COLO668 (cell line): ENCODE results near the gene MAPT.

Experiments used
- DNase-seq: peaks from one replicate; lab custom pipeline; 2025; ENCODE audit not compliant: unreplicated experiment; lab: John Stamatoyannopoulos, UW

MAPT gene

GRCh38 chr17:46026166-46027047, 132.1 kb downstream of the MAPT start:
- no peak for DNase-seq

DNA sequence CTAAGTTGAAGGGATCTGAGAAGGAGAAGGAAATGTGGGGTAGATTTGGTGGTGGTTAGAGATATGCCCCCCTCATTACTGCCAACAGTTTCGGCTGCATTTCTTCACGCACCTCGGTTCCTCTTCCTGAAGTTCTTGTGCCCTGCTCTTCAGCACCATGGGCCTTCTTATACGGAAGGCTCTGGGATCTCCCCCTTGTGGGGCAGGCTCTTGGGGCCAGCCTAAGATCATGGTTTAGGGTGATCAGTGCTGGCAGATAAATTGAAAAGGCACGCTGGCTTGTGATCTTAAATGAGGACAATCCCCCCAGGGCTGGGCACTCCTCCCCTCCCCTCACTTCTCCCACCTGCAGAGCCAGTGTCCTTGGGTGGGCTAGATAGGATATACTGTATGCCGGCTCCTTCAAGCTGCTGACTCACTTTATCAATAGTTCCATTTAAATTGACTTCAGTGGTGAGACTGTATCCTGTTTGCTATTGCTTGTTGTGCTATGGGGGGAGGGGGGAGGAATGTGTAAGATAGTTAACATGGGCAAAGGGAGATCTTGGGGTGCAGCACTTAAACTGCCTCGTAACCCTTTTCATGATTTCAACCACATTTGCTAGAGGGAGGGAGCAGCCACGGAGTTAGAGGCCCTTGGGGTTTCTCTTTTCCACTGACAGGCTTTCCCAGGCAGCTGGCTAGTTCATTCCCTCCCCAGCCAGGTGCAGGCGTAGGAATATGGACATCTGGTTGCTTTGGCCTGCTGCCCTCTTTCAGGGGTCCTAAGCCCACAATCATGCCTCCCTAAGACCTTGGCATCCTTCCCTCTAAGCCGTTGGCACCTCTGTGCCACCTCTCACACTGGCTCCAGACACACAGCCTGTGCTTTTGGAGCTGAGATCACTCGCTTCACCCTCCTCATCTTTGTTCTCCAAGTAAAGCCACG, 133.0 kb downstream of the MAPT start:
- no peak for DNase-seq

DNA sequence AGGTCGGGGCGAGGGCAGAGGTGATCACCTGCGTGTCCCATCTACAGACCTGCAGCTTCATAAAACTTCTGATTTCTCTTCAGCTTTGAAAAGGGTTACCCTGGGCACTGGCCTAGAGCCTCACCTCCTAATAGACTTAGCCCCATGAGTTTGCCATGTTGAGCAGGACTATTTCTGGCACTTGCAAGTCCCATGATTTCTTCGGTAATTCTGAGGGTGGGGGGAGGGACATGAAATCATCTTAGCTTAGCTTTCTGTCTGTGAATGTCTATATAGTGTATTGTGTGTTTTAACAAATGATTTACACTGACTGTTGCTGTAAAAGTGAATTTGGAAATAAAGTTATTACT, 133.6 kb downstream of the MAPT start:
- DNase-seq, result no peak

- DNase-seq, result no peak
Observed at GRCh38 chr17:46028374-46028773, 134.0 kb downstream of the MAPT start.

DNA sequence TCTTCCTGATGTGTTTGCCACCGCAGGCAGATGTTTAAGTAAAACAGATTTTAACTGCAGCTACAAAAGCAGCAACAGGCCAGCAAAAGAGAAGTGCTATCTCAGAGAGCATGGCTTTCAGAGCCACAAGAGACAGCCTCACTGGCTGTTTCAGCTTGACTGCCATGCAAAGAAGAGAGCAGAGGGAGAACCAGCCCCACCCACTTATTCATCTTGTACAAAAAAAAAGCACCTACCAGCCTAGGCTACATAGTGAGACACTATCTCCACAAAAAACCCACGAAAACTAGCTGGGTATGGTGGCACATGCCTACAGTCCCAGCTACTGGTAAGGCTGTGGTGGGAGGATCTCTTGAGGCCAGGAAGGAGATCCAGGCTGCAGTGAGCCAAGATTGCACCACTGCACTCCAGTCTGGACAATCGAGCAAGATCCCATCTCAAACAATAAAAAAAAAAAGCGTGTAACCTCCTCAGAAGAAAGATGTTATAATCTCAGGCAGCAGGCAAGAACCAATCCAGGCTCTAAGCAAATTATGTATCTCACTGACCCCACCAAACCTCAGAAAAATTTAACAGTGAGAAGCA, 134.7 kb downstream of the MAPT start:
- no peak for DNase-seq

DNA sequence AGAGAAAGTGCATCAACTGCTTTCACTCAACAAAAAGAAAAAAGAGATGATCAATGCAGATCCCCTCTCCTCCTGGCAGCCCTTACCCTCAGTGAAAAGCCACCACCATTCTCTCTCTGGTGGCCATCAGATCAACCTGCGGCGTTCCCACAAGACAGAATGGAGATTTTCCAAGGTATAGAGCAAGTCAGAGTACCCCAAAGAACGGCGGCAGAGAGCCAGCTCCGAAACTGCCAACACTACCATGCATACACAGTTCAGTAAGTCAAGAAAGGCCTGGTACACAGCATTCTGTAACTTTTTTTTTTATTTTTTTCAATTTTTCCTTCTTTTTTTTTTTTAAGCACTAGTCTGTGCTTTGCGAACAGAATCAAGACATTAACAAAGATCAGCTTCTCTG, 135.3 kb downstream of the MAPT start:
- no peak for DNase-seq

GRCh38 chr17:46030752-46031151, 136.4 kb downstream of the MAPT start:
- no peak for DNase-seq

DNA sequence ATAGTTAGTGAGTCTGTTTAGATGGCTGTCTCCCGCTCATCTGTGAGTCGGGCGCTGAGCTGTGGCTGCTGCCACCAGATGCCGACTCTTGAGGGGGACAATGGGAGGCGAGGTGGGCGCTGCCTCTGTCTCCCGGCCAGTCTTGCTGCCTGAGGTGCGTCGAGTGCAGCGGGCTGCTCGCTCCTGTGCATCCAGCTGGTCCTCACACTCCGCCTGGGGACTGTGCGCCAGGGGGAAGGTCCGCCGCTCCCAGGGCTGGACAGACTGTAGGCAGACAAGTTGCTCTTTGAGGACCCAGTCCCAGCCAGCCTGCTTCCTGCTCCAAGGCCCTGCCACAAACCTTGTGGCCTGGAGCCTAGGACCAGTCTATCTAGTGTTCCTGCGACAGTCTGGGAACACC, 137.1 kb downstream of the MAPT start:
- no peak for DNase-seq

GRCh38 chr17:46031920-46032319, 137.6 kb downstream of the MAPT start:
- no peak for DNase-seq

DNA sequence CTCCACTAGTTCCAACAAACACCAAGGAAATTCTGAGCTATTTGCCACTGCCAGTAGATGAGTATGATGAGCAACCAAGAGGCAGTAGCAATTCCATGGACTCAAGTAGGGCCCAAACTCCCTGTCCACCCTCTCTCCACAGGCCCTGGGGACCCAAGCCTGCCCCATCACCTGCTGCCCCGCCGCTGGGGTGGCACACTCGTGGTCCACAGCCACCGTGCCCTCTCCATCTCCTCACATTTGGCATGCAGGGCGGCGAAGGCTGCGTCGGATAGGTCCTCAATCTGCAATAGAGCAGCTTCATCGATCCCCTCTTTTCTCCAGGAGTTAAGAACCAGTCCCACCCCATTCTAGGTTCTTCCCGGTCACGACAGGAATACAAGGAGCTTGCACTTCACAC, 138.6 kb downstream of the MAPT start:
- no peak for DNase-seq

- DNase-seq, result no peak
Observed at GRCh38 chr17:46033392-46033791, 139.0 kb downstream of the MAPT start.

- DNase-seq, result peak; percentile 10
Observed at GRCh38 chr17:46035112-46035818, 140.9 kb downstream of the MAPT start.

DNA sequence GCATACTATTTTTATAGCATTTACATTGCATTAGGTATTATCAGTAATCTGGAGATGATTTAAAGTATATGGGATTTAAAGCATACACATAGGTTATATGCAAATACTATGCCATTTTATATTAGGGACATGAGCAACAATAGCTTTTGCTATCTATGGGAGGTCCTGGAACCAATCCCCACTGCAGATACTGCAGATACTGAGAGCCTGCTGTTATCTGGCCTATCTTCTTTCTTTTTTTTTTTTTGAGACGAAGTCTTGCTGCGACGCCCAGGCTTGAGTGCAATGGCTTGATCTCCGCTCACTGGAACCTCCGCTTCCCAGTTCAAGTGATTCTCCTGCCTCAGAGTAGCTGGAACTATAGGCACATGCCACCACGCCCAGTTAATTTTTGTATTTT, 142.1 kb downstream of the MAPT start:
- no peak for DNase-seq

DNA sequence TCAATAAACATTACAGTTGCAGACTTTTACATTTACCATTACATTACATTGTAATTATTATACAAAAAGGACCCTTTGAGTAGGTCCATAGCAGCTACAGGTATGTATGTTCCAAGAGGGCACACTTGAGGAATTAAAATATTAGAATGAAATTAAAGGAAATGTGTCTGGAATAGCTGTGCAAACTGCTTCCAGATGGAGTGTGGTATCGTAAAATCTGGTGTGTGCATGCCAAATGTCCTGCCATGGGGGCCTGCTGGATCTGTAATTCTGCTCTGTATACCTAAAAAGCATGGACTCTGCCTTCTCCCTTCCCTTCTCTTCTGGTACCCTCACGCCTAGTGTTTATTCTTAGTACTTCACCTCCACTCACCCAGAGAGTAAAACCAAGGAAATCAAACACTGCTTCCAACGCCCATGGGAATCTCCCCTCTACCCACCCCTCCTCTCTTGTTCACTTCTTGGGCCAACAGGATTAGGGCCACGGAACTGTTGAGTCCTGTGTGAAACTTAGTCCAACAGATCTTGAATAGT, 143.4 kb downstream of the MAPT start:
- DNase-seq, result no peak

DNA sequence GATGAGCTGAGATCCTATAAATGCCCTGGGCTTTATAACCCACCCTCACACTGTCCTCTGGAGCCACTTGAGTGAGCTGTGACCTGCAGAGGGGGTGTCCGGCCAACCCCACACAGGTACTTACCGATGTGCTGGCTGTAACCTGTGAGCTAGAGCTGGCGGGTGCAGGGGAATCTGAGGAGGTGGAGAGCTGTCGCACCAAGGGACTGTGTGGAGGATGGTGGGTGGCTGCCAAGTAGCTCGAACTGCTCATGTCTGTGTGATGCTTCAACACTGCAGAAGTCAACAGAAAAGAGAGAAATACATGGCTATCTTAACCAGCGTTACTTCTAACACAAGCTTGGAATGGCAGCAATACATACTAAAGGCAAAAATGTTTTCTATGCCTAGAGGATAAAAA, 144.1 kb downstream of the MAPT start:
- DNase-seq, result no peak

DNA sequence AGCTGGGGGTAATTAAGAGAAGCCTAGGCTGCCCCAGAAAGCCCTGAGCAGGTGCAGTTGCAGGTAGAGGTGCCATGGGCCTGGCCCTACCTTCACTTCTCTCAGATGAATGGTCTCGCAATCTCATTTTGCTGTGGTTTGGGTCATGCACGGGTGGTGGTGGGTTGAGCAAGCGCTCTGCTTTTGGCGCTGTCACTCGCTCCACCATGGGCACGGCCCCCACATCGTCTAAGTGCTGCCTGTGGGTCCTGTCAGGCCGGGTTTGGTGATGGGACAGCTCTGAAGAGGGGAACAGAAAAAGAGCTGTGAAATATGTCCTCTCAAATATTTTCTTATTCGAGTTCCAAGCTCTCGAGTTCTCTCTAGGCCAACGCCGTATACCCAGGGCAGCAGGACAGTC, 144.6 kb downstream of the MAPT start:
- no peak for DNase-seq

DNA sequence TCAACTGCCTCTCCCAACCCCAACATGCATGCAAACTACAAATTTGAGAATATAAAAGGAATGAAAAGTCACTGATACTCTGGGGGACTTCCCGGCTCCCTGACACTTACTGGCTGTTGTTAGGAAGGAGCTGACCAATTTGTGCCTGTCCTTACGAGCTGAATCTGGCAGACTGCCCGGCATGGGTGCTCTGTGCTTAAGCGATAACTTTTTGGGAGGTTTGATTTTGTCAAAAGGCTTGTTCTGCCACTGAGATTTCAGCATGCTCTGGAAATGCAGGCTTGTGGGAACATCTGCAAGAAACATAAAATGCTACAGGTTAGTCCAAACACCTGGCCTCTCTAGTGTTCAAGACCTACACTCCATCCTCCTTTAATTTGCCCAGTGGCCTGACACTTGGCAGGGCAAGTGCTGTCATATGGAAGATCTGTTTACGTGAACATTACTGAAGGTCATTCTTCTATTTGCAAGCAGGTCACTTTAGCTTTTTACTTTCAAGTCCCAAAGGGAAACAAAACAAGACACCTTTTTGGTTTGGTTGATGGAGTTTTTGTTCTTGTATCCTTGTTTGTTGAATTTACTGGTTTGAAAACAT, 145.3 kb downstream of the MAPT start:
- no peak for DNase-seq

DNA sequence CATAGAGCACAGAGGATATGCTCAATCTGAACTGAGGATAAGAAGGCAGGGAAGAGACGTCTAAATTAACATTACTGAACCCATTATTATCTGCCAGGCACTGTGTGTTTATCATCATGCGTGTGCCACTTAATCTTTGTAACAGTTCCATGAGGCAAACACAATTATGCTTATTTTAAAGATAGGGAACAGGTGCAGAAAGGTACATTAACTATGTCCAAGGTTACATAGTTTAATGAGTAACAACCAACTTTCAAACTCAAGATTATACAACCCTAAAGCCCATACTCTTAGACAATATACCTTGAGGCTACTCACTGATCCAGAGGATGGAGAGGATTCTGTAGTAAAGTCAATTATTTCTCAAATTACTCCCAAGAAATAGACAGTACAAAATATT, 147.9 kb downstream of the MAPT start:
- DNase-seq, result no peak

DNA sequence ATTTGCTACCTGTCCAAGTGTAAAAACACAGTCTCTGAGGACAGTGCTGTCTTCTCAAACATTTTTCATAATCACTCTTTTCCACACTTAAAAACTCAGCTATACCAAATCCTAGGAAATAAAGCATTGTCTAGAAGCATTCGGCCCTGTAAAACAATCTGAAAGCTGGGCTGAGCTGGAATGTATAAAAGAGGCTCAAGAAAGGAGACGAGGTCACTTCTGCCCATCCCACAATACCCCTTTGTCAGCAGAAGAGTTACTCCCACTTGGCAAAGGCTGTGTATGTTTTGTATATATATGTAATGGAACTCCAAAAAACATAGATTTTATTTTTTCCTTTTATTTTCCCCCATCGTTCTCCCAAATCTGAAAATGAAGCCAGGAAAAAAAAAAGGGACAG, 148.6 kb downstream of the MAPT start:
- no peak for DNase-seq

GRCh38 chr17:46043606-46044005, 149.3 kb downstream of the MAPT start:
- DNase-seq, result no peak
